K562 (cell line): Measurements from ENCODE around the gene HIVEP3. TPM values are rescaled to one million over a fixed set of nuclear protein-coding genes. Genes with fewer than 3 reads are reported as not detected.

Experiments
- ATAC-seq: fragments of 200-7000 bp; cut with Tn5 transposase; 3 replicates; pipeline ENCODE4 v1.9.1; 2020; ENCODE audit warnings: moderate library complexity
- BruUV-seq: library from RNA; stranded (reverse); fragments of 400-500 nt; replicated peaks from 2 replicates; lab custom pipeline; 2021; lab: Mats Ljungman, UMichigan
- CTCF ChIA-PET: fragments of 300-600 bp; formaldehyde crosslinking; extraction: SDS; loops from one replicate; lab custom pipeline; 2021; ENCODE audit warnings: low intra/inter-chr PET ratio; lab: Yijun Ruan, JAX
- POLR2A ChIA-PET: fragments of 300-600, 350-650 bp; sonication (Branson Sonifier 250); formaldehyde crosslinking; extraction: SDS; loops from one replicate; lab custom pipeline; 2021; ENCODE audit warnings: antibody characterized with exemption, inconsistent platforms; lab: Yijun Ruan, JAX
- DNase-seq, 4 experiments: peaks; one replicate each; pipeline versions ENCODE4 v3.0.0 to v3.0.0-alpha.2; 2011 to 2018; ENCODE audit warnings: low spot score in 3 of 4, mixed read lengths in 3 of 4; ENCODE audit errors: extremely low read depth in 1 of 4
- FAIRE-seq: peaks from 2 replicates; lab custom pipeline; 2011; peaks lifted over from hg19 to GRCh38; lab: Jason Lieb, UNC
- H2AFZ ChIP-seq: 2 replicates; pipeline ENCODE4 v1.6.0; 2011; ENCODE audit warnings: low read depth, low read length, control low read depth, inconsistent platforms
- H3K27ac ChIP-seq: fragments of 200-600 bp; 3 replicates; pipeline ENCODE4 v1.8.0; 2011; ENCODE audit warnings: low read depth, mild to moderate bottlenecking, control low read depth, inconsistent platforms, low read length, moderate library complexity, mixed read lengths; ENCODE audit errors: extremely low read depth
- H3K27me3 ChIP-seq, 2 experiments: fragments of 300-600 bp in 1 of 2; 2 replicates in 1 of 2; 3 replicates in 1 of 2; pipeline versions ENCODE4 v1.6.0 to v1.8.0; 2011; ENCODE audit warnings: inconsistent platforms in 2 of 2, low read length in 2 of 2, mild to moderate bottlenecking in 1 of 2, mixed read lengths in 1 of 2, moderate library complexity in 1 of 2; ENCODE audit not compliant: control insufficient read depth in 2 of 2, insufficient read depth in 2 of 2
- H3K36me3 ChIP-seq: fragments of 300-600 bp; 3 replicates; pipeline ENCODE4 v1.8.0; 2011; ENCODE audit warnings: mild to moderate bottlenecking, low read length, inconsistent platforms; ENCODE audit not compliant: control insufficient read depth, insufficient read depth
- H3K4me1 ChIP-seq, 2 experiments: fragments of 200-600 bp in 1 of 2; replicated peaks in 1 of 2; 2 replicates in 1 of 2; 3 replicates in 1 of 2; pipeline versions ENCODE4 v1.5.1 to v1.8.0; 2011; ENCODE audit warnings: inconsistent platforms in 2 of 2, low read length in 2 of 2, mild to moderate bottlenecking in 1 of 2, mixed read lengths in 1 of 2, moderate library complexity in 1 of 2; ENCODE audit not compliant: control insufficient read depth in 2 of 2, insufficient read depth in 2 of 2
- H3K4me2 ChIP-seq: 2 replicates; pipeline ENCODE4 v1.6.1; 2011; ENCODE audit warnings: low read length, control low read depth, inconsistent platforms, mixed read lengths; ENCODE audit not compliant: insufficient read depth
- H3K4me3 ChIP-seq: fragments of 200-600 bp; sonication (generic), shearing (Covaris generic); 2 replicates; pipeline ENCODE4 v1.5.1; 2016; ENCODE audit warnings: control low read depth, inconsistent platforms
- H3K79me2 ChIP-seq: fragments of 200-600 bp; 3 replicates; pipeline ENCODE4 v1.8.0; 2011; ENCODE audit warnings: low read length, inconsistent platforms; ENCODE audit not compliant: control insufficient read depth, insufficient read depth
- H3K9ac ChIP-seq, 2 experiments: 2 replicates each; pipeline versions ENCODE4 v1.6.0 to v1.6.1; 2011; ENCODE audit warnings: low read depth in 2 of 2, low read length in 2 of 2, control low read depth in 1 of 2, inconsistent platforms in 1 of 2, mild to moderate bottlenecking in 1 of 2, mixed read lengths in 1 of 2; ENCODE audit not compliant: insufficient read depth in 1 of 2
- H3K9me1 ChIP-seq: one replicate; pipeline ENCODE4 v1.6.0; 2011; ENCODE audit warnings: inconsistent platforms, mild to moderate bottlenecking, low read length, moderate library complexity; ENCODE audit not compliant: control insufficient read depth, insufficient read depth
- H3K9me3 ChIP-seq: replicated peaks from 2 replicates; pipeline ENCODE4 v1.5.1; 2011; ENCODE audit warnings: low read depth, low read length, inconsistent platforms; ENCODE audit not compliant: control insufficient read depth, insufficient read depth
- H4K20me1 ChIP-seq: replicated peaks from 2 replicates; pipeline ENCODE4 v1.6.1; 2011; ENCODE audit warnings: low read length, inconsistent platforms, mixed read lengths; ENCODE audit not compliant: control insufficient read depth, insufficient read depth
- CBFA2T3 ChIP-seq: fragments of 450-650 bp; IDR thresholded peaks from 2 replicates; pipeline ENCODE4 v1.6.1; 2017
- DNMT1 ChIP-seq: fragments of 450-650 bp; IDR thresholded peaks from 2 replicates; pipeline ENCODE4 v1.6.1; 2016; ENCODE audit warnings: antibody characterized with exemption, mild to moderate bottlenecking
- DPF2 ChIP-seq: fragments of 450-650 bp; IDR thresholded peaks from 2 replicates; pipeline ENCODE4 v1.6.1; 2016
- EHMT2 ChIP-seq: fragments of 450-650 bp; IDR thresholded peaks from 2 replicates; pipeline ENCODE4 v1.6.1; 2018; ENCODE audit warnings: antibody characterized with exemption
- HBP1 ChIP-seq: fragments of 450-650 bp; formaldehyde crosslinking; IDR thresholded peaks from 2 replicates; pipeline ENCODE4 v1.4.0; 2022; ENCODE audit warnings: missing genetic modification characterization
- HDAC8 ChIP-seq: fragments of 450-650 bp; IDR thresholded peaks from 2 replicates; pipeline ENCODE4 v1.6.1; 2016; ENCODE audit warnings: mild to moderate bottlenecking, missing genetic modification characterization, moderate library complexity, missing compliant biosample characterization
- HOXB6 ChIP-seq: fragments of 250-450 bp; sonication (Bioruptor Pico); IDR thresholded peaks from 2 replicates; pipeline ENCODE4 v1.5.1; 2022; ENCODE audit warnings: mild to moderate bottlenecking, borderline replicate concordance
- NBN ChIP-seq: fragments of 450-650 bp; IDR thresholded peaks from 2 replicates; pipeline ENCODE4 v1.6.1; 2016; ENCODE audit warnings: low read depth, mild to moderate bottlenecking
- NCOA1 ChIP-seq: fragments of 450-650 bp; IDR thresholded peaks from 2 replicates; pipeline ENCODE4 v1.6.1; 2016; ENCODE audit warnings: low read depth
- POLR2B ChIP-seq: fragments of 450-650 bp; IDR thresholded peaks from 2 replicates; pipeline ENCODE4 v1.6.1; 2018; ENCODE audit warnings: low read depth; ENCODE audit not compliant: partially characterized antibody
- RERE ChIP-seq: sonication (generic); formaldehyde crosslinking; IDR thresholded peaks from 2 replicates; pipeline ENCODE4 v1.8.0; 2023; ENCODE audit warnings: missing genetic modification reagents, mild to moderate bottlenecking, borderline replicate concordance
- RHOXF2B ChIP-seq: fragments of 250-450 bp; sonication (Bioruptor Pico); conservative IDR thresholded peaks from 2 replicates; pipeline ENCODE4 v1.5.1; 2021
- STAT6 ChIP-seq: sonication (generic); formaldehyde crosslinking; IDR thresholded peaks from 2 replicates; pipeline ENCODE4 v1.8.1; 2023; ENCODE audit warnings: mild to moderate bottlenecking, missing genetic modification reagents
- ZNF436 ChIP-seq: fragments of 250-450, 450-650 bp; sonication (Bioruptor Pico); formaldehyde crosslinking; IDR thresholded peaks from 2 replicates; pipeline ENCODE4 v1.7.0; 2020; ENCODE audit warnings: mild to moderate bottlenecking
- WGBS: fragments of 100-300 bp; shearing (Covaris generic); methylation state at CpG from one replicate; pipeline ENCODE4 v1.1.6; 2016; ENCODE audit warnings: low coverage, mixed read lengths; ENCODE audit not compliant: insufficient coverage; ENCODE audit errors: missing lambda C conversion rate; 5-methylcytosine and 5-hydroxymethylcytosine counted together
- in situ Hi-C: fragments of 300-500 bp; cut with MboI; formaldehyde crosslinking; loops from 4 replicates; pipeline ENCODE4 v1.15.0; 2018; ENCODE audit warnings: inconsistent platforms, mixed read lengths
- intact Hi-C: fragments of 100-400 bp; cut with micrococcal nuclease; formaldehyde crosslinking; loops from 2 replicates; pipeline ENCODE4 v1.14.2; 2022
- polyA plus RNA-seq, 8 experiments: library from polyadenylated mRNA; depleted of rRNA in 4 of 8; stranded (reverse) in 5 of 8; unstranded in 3 of 8; fragments of >200 nt; fragmentation: Nextera tagmentation in 2 of 8; fragmentation: Illumina TruSeq in 1 of 8; extraction: Ambion mirVana in 2 of 8; extraction: Trizol in 1 of 8; gene quantifications; 2 replicates each; pipeline versions ENCODE4 v1.2.1 to v1.2.3, GENCODE V29; 2011 to 2014; ENCODE audit warnings: inconsistent platforms in 1 of 8, missing spikeins in 1 of 8
- total RNA-seq, 7 experiments: library from RNA; depleted of rRNA in 6 of 7; stranded (reverse); fragments of >200 nt in 6 of 7; fragmentation: Illumina TruSeq in 2 of 7; extraction: Trizol in 2 of 7; gene quantifications; 2 replicates each; pipeline versions ENCODE4 v1.2.1 to v1.2.3, GENCODE V29; 2011 to 2021; ENCODE audit warnings: low replicate concordance in 1 of 7

HIVEP3 gene
- total and polyA plus RNA-seq, 9 of the 15 experiments (the other 6 are each of a cell fraction or from before 2014, with no cell fraction given) = 0.09 to 0.58 (median 0.34) TPM; not detected in 1

GRCh38 chr1:41840592-41841246, 78.0 kb downstream of the HIVEP3 start:
- ATAC-seq (no peak), DNase-seq (no peak), FAIRE-seq (no peak)
- no TSS peak for BruUV-seq
- Histone ChIP-seq H4K20me1 (peaks cover 5% of the 10 kb centered on the region; the same call in 1 of the 2 replicates), H3K4me3 (no peak overlapping the region), H3K9me1 (no peaks in the 10 kb centered on the region), H3K9ac (no peak overlapping the region), H3K9me3 (no peaks in the 10 kb centered on the region), H3K4me1 (no peaks in the 10 kb centered on the region), H3K4me2 (no peak overlapping the region), H3K79me2 (no peaks in the 10 kb centered on the region), H3K36me3 (no peaks in the 10 kb centered on the region), H3K27ac (no peak overlapping the region), H2AFZ (no peak overlapping the region), H3K27me3 (peaks cover 22 to 41% of the 10 kb centered on the region in 2 experiments)
- CTCF ChIA-PET = no interaction called here
- intact Hi-C loops = no loop called here
- 1% methylated on average over 8 of the region's 8 CpGs for WGBS
- POLR2A ChIA-PET = interaction anchor here (0.8 to 1.2 kb wide), 2 partner anchors 17 to 24 kb away, joined by 3 to 4 read pairs; no protein-coding TSS in a partner anchor
- in situ Hi-C loops = no loop called here
- no peak for TF ChIP-seq POLR2B
- TF ChIP-seq ZNF436 = no peak
- no peak for TF ChIP-seq HDAC8 (tag)
- no peak for TF ChIP-seq HBP1 (CRISPR knock-in tag)
- no peak for TF ChIP-seq RERE (CRISPR knock-in tag)
- no peak for TF ChIP-seq DPF2
- TF ChIP-seq HOXB6 (CRISPR knock-in tag) = no peak
- TF ChIP-seq NCOA1 = no peak
- TF ChIP-seq NBN = no peak
- no peak for TF ChIP-seq DNMT1
- no peak for TF ChIP-seq STAT6 (CRISPR knock-in tag)
- no peak for TF ChIP-seq RHOXF2B (CRISPR knock-in tag)
- no peak for TF ChIP-seq CBFA2T3
- TF ChIP-seq EHMT2 = no peak
